HUES64 (cell line): ENCODE data around the gene PDS5A.
"Not testable (repeated sequence)": the region's sequence is repeated elsewhere in the genome, so short reads cannot be mapped to it uniquely, and the experiment has no call there.

ENCODE experiments used
- H3K27ac ChIP-seq: 2 replicates; pipeline ENCODE4 v1.7.0; 2013; ENCODE audit warnings: low read depth, low read length, inconsistent platforms
- H3K27me3 ChIP-seq: 2 replicates; pipeline ENCODE4 v1.6.1; 2013; ENCODE audit warnings: mild to moderate bottlenecking, low read length; ENCODE audit not compliant: insufficient read depth
- H3K36me3 ChIP-seq: 2 replicates; pipeline ENCODE4 v1.6.1; 2013; ENCODE audit warnings: mild to moderate bottlenecking, low read length; ENCODE audit not compliant: insufficient read depth
- H3K4me1 ChIP-seq: 2 replicates; pipeline ENCODE4 v1.6.1; 2013; ENCODE audit warnings: mild to moderate bottlenecking, low read length, moderate library complexity; ENCODE audit not compliant: insufficient read depth
- H3K4me3 ChIP-seq: 2 replicates; pipeline ENCODE4 v1.5.1; 2013; ENCODE audit warnings: mild to moderate bottlenecking, low read length, moderate library complexity
- H3K9ac ChIP-seq: 2 replicates; pipeline ENCODE4 v1.6.1; 2013; ENCODE audit warnings: mild to moderate bottlenecking, low read depth, low read length
- H3K9me3 ChIP-seq: 2 replicates; pipeline ENCODE4 v1.6.1; 2013; ENCODE audit warnings: low read depth, low read length; ENCODE audit not compliant: insufficient read depth
- WGBS: fragments of 150-250, 120-280 bp; methylation state at CpG from one replicate; pipeline ENCODE4 v1.1.7; 2013; ENCODE audit warnings: missing lambda C conversion rate; 5-methylcytosine and 5-hydroxymethylcytosine counted together

PDS5A gene

DNA sequence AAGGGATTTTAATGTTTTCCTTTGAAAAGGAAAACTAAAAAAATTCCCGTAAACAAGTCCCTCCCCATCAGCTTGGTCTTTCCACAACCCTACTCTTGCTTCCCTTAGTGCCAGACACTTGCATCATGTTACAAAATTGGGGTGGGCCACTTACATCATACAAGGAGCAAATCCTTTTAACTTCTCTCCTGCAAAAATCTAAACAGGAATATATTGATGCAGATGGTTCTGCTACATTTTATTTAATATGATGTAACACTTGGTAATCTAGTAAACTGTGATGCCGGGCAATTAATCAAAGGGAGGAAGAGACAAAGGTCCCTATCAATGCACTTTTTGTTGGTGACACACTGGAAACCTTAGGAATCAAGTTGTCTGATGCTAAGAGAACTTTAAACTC, 154.5 kb downstream of the PDS5A start:
- Histone ChIP-seq H3K4me1 (peaks cover 12% of the 10 kb centered on the region; the same call in 1 of the 2 replicates), H3K27me3 (no peaks in the 10 kb centered on the region), H3K9me3 (no peaks in the 10 kb centered on the region), H3K36me3 (peaks cover 52% of the 10 kb centered on the region), H3K27ac (no peak overlapping the region), H3K4me3 (no peak overlapping the region), H3K9ac (no peak overlapping the region)
- WGBS: 88% methylated on average over 2 of the region's 2 CpGs

DNA sequence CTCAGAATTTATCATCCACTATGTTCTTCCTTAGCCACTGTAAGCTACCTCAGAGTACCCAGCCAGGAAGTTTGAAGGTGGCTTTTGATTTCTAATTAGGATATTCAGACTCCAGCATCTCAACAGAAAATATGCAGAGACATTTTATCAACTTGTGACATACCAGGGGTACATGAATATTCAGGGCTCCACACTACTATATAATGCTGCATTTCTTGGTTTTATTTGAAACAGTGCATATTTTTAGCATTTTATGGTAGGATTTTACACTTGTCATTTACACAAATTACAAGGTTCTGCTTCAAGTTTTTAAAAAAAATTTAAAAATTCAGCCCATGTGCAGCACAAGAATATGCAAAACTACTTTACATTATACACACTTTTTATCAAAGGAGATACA, 155.0 kb downstream of the PDS5A start:
- peaks cover 12% of the 10 kb centered on the region; the same call in 1 of the 2 replicates for H3K4me1 ChIP-seq
- no peaks in the 10 kb centered on the region for H3K9me3 ChIP-seq
- no peak overlapping the region for H3K27ac ChIP-seq
- H3K27me3 ChIP-seq: no peaks in the 10 kb centered on the region
- no peak overlapping the region for H3K4me3 ChIP-seq
- H3K36me3 ChIP-seq: peaks cover 47% of the 10 kb centered on the region
- H3K9ac ChIP-seq: no peak overlapping the region

DNA sequence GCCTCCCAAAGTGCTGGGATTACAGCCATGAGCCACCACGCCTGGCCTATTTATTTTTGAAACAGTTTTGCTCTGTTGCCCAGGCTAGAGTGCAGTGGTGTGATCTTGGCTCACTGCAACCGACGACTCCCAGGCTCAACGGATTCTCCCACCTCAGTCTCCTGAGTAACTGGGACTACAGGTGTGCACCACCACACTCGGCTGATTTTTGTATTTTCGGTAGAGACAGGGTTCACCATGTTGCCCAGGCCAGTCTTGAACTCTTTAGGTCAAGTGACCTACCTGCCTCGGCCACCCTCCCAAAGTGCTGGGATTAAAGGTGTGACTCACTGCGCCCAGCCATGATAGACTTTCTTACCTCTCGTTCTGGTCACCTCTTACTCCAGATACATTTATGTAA, 155.8 kb downstream of the PDS5A start:
- 97% methylated on average over 9 of the region's 9 CpGs for WGBS
- Histone ChIP-seq H3K9me3 (no peaks in the 10 kb centered on the region), H3K36me3 (peaks cover 40% of the 10 kb centered on the region), H3K4me1 (peaks cover 12% of the 10 kb centered on the region; the same call in 1 of the 2 replicates), H3K27ac (no peak overlapping the region), H3K4me3 (no peak overlapping the region), H3K27me3 (no peaks in the 10 kb centered on the region), H3K9ac (no peak overlapping the region)

DNA sequence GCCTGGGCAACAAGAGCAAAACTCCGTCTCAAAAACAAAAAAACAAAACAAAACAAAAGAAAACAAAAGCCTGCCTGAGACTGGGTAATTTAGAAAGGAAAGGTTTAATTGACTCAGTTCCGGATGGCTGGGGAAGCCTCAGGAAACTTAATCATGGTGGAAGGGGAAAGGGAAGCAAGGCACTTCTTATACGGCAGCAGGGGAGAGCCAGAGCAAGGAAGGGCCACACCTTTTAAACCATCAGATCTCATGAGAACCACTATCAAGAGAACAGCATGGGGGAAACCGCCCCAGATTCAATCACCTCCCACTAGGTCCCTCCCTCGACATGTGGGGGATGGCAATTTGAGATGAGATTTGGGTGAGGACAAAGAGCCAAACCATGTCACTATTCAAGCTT, 157.5 kb downstream of the PDS5A start:
- no peaks in the 10 kb centered on the region for H3K27me3 ChIP-seq
- H3K36me3 ChIP-seq: peaks cover 25% of the 10 kb centered on the region
- peaks cover 6% of the 10 kb centered on the region; the same call in 1 of the 2 replicates for H3K4me1 ChIP-seq
- no peak overlapping the region for H3K9ac ChIP-seq
- H3K4me3 ChIP-seq: no peak overlapping the region
- H3K9me3 ChIP-seq: no peaks in the 10 kb centered on the region
- H3K27ac ChIP-seq: no peak overlapping the region
- WGBS: 69% methylated on average over 3 of the region's 5 CpGs

DNA sequence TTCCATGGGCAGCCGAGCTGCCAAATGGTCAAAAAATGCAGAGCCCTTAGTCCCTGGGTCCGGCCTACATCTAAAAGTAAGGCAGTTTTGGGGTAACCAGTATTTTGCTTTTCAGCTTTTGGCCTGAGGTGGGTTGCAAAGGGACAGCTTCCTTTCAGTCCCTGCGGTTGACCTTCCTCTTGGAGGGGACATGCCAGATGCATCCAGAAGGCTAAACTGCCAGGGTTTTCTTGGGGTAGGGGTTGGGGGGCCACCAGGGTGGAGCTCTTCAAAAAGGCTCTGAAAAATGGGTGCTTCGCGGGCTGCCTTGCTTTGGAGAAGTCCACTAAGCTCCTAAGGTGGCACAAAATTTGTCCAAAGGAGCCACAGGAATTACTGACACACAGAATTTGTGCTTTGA, 159.1 kb downstream of the PDS5A start:
- Histone ChIP-seq H3K27me3 (no peaks in the 10 kb centered on the region), H3K9me3 (no peaks in the 10 kb centered on the region), H3K36me3 (peaks cover 10% of the 10 kb centered on the region), H3K27ac (no peak overlapping the region), H3K9ac (no peak overlapping the region), H3K4me1 (peaks cover 6% of the 10 kb centered on the region; the same call in 1 of the 2 replicates), H3K4me3 (no peak overlapping the region)
- 97% methylated on average over 5 of the region's 5 CpGs for WGBS

DNA sequence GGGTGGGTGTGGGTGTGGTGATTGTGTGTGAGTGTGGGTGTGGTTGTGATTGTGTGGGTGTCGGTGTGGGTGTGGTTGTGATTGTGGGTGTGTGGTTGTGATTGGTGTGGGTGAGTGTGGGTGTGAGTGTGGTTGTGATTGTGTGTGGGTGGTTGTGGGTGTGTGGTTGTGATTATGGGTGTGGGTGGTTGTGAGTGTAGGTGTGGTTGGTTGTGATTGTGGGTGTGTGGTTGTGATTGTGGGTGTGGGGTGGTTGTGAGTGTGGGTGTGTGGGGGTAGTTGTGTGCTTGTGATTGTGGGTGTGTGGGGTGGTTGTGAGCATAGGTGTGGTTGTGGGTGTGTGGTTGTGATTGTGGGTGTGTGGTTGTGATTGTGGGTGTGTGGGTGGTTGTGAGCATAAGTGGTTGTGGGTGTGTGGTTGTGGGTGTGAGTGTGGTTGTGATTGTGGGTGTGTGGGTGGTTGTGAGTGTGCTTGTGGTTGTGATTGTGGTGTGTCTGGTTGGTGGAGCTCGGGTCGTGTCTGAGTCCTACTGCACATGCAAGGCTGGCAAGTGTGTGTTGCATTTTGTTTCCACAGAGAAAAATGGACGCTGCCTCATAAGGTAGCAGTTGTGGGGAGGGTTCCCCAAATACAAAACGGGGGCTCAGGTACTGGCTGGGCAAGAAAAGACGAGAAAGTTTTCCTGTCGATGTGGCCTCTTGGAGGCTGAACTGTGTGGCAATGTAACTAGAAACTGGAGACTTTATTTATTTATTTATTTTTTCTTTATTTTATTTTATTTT, 163.1 kb downstream of the PDS5A start:
- no peak overlapping the region for H3K9ac ChIP-seq
- H3K4me3 ChIP-seq: no peak overlapping the region
- no peaks in the 10 kb centered on the region for H3K27me3 ChIP-seq
- no peak overlapping the region for H3K27ac ChIP-seq
- WGBS: 84% methylated on average over 7 of the region's 7 CpGs
- H3K36me3 ChIP-seq: no peaks in the 10 kb centered on the region
- H3K9me3 ChIP-seq: no peaks in the 10 kb centered on the region
- no peaks in the 10 kb centered on the region for H3K4me1 ChIP-seq

DNA sequence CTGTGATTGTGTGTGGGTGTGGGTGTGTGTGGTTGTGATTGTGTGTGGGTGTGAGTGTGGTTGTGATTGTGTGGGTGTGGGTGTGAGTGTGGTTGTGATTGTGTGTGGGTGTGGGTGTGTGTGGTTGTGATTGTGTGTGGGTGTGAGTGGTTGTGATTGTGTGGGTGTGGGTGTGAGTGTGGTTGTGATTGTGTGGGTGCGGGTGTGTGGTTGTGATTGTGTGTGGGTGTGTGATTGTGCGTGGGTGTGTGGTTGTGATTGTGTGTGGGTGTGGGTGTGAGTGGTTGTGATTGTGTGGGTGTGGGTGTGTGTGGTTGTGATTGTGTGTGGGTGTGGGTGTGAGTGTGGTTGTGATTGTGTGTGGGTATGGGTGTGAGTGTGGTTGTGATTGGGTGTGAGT, 163.9 kb downstream of the PDS5A start:
- not testable (repeated sequence) for H3K4me1 ChIP-seq, H3K36me3 ChIP-seq, H3K9me3 ChIP-seq, H3K27ac ChIP-seq, H3K9ac ChIP-seq, H3K27me3 ChIP-seq, H3K4me3 ChIP-seq
- 33% methylated on average over 2 of the region's 2 CpGs for WGBS

DNA sequence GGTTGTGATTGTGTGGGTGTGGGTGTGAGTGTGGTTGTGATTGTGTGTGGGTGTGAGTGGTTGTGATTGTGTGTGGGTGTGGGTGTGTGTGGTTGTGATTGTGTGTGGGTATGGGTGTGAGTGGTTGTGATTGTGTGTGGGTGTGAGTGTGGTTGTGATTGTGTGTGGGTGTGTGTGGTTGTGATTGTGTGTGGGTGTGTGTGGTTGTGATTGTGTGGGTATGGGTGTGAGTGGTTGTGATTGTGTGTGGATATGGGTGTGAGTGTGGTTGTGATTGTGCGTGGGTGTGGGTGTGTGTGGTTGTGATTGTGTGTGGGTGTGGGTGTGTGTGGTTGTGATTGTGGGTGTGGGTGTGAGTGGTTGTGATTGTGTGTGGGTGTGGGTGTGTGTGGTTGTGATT, 164.7 kb downstream of the PDS5A start:
- H3K36me3 ChIP-seq, H3K9me3 ChIP-seq, H3K27me3 ChIP-seq, H3K9ac ChIP-seq, H3K4me3 ChIP-seq, H3K27ac ChIP-seq, H3K4me1 ChIP-seq: not testable (repeated sequence)
- no CpG with 5 or more reads among the region's 1 CpG for WGBS

DNA sequence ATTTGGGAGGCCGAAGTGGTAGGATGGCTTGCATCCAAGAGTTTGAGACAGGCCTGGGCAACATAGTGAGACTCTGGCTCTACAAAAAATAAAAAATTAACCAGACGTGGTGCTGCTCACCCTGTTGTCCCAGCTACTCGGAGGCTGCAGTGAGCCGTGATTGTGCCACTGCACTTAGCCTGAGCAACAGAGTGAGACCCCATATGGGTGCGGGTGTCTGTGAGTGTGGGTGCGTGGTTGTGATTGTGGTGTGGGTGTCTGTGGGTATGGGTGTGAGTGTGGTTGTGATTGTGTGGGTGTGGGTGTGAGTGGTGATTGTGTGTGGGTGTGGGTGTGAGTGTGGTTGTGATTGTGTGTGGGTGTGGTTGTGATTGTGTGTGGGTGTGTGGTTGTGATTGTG, 165.2 kb downstream of the PDS5A start:
- H3K27me3 ChIP-seq: no peaks in the 10 kb centered on the region
- no peak overlapping the region for H3K27ac ChIP-seq
- H3K9me3 ChIP-seq: no peaks in the 10 kb centered on the region
- 91% methylated on average over 6 of the region's 6 CpGs for WGBS
- no peaks in the 10 kb centered on the region for H3K4me1 ChIP-seq
- no peak overlapping the region for H3K4me3 ChIP-seq
- H3K36me3 ChIP-seq: no peaks in the 10 kb centered on the region
- H3K9ac ChIP-seq: no peak overlapping the region

DNA sequence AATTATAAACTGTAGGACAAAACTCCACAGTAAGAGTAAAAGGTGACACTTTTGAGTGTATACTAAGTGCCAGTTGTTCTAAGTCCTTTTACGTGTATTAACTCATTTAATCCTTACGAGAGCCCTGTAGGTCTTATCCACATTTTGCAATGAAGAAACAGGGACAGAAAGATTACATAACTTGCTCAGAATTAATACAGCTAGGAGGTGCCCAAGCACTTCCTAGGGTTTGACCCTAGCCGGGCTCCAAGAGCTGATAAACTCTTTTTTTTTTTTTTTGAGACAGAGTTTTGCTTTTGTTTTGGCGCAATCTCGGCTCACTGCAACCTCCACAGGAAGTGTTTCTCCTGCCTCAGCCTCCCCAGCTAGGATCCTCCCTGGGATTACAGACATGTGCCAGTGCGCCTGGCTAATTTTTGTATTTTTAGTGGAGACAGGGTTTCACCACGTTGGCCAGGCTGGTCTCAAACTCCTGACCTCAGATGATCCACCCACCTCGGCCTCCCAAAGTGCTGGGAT, 169.4 kb downstream of the PDS5A start:
- H3K9ac ChIP-seq: no peak overlapping the region
- H3K27me3 ChIP-seq: no peaks in the 10 kb centered on the region
- H3K9me3 ChIP-seq: no peaks in the 10 kb centered on the region
- H3K36me3 ChIP-seq: no peaks in the 10 kb centered on the region
- no peak overlapping the region for H3K27ac ChIP-seq
- no peaks in the 10 kb centered on the region for H3K4me1 ChIP-seq
- WGBS: 85% methylated on average over 7 of the region's 8 CpGs
- no peak overlapping the region for H3K4me3 ChIP-seq

DNA sequence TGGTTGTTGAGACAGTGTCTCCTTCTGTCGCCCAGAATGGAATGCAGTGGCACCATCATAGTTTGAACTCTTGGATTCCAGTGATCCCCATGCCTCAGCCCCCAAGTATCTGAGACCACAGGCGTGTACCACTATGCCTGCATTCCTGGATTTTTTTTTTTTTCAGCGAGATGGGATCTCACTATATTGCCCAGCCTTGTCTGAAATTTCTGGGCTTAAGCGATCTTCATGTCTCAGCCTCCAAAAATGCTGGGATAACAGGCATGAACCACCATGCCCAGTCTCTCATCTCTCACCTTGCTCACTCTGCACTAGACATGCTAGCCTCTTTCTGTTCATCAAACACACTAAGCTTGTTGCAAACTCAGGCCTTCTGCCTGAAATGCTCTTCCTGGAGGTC, 175.7 kb downstream of the PDS5A start:
- WGBS: 45% methylated on average over 4 of the region's 4 CpGs
- Histone ChIP-seq H3K36me3 (no peaks in the 10 kb centered on the region), H3K27me3 (no peaks in the 10 kb centered on the region), H3K27ac (no peak overlapping the region), H3K9ac (no peak overlapping the region), H3K9me3 (no peaks in the 10 kb centered on the region), H3K4me3 (no peak overlapping the region), H3K4me1 (no peaks in the 10 kb centered on the region)

DNA sequence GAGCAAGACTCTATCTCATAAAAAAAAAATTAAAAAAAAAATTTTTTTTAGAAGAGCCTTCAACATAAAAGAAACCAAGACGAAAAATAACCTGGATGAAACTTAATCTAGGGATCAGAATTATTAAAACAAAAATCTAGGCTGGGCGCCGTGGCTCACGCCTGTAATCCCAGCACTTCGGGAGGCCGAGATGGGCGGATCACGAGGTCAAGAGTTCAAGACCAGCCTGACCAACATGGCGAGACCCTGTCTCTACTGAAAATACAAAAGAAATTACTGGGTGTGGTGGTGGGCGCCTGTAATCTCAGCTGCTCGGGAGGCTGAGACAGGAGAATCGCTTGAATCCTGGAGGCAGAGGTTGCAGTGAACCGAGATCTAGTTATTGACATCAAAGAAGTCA, 184.7 kb downstream of the PDS5A start:
- H3K4me3 ChIP-seq, H3K36me3 ChIP-seq, H3K27ac ChIP-seq, H3K27me3 ChIP-seq, H3K4me1 ChIP-seq, H3K9ac ChIP-seq, H3K9me3 ChIP-seq: not testable (repeated sequence)
- WGBS: 96% methylated on average over 13 of the region's 13 CpGs
